ENCODE measurements around the gene GPC5.

GPC5 gene

GRCh38 chr13:91620670-91621141, 222.3 kb downstream of the GPC5 start:
- Histone ChIP-seq H3K79me2 (ENCODE audit: control insufficient read depth, insufficient read depth, low read length, unreplicated experiment) (no peaks in the 10 kb centered on the region), H3K4me1 (ENCODE audit: control insufficient read depth, insufficient read depth, low read length, unreplicated experiment) (no peaks in the 10 kb centered on the region), H3K27me3 (ENCODE audit: insufficient read depth, low read length) (no peaks in the 10 kb centered on the region)

GRCh38 chr13:91621161-91621560, 222.7 kb downstream of the GPC5 start:
- Histone ChIP-seq H3K4me1 (ENCODE audit: control insufficient read depth, insufficient read depth, low read length, unreplicated experiment) (no peaks in the 10 kb centered on the region), H3K36me3 (ENCODE audit: insufficient read depth, low read length) (no peaks in the 10 kb centered on the region), H3K27me3 (ENCODE audit: insufficient read depth, low read length) (no peaks in the 10 kb centered on the region), H3K4me3 (ENCODE audit: low read depth, low read length) (no peak overlapping the region), H3K79me2 (ENCODE audit: control insufficient read depth, insufficient read depth, low read length, unreplicated experiment) (no peaks in the 10 kb centered on the region), H3K27ac (ENCODE audit: low read depth, low read length) (no peak overlapping the region), H2AFZ (ENCODE audit: low read length, unreplicated experiment) (no peak overlapping the region)

More at GRCh38 chr13:91620670-91621141, 222.3 kb downstream of the GPC5 start:
- Histone ChIP-seq H3K27ac (ENCODE audit: low read depth, low read length) (no peak overlapping the region), H2AFZ (ENCODE audit: low read length, unreplicated experiment) (no peak overlapping the region), H3K36me3 (ENCODE audit: insufficient read depth, low read length) (no peaks in the 10 kb centered on the region), H3K4me3 (ENCODE audit: low read depth, low read length) (no peak overlapping the region)

- H3K36me3 ChIP-seq (ENCODE audit: insufficient read depth, low read length) = no peaks in the 10 kb centered on the region
- H2AFZ ChIP-seq (ENCODE audit: low read length, unreplicated experiment) = no peak overlapping the region
- H3K27me3 ChIP-seq (ENCODE audit: insufficient read depth, low read length) = no peaks in the 10 kb centered on the region
- H3K4me1 ChIP-seq (ENCODE audit: control insufficient read depth, insufficient read depth, low read length, unreplicated experiment) = no peaks in the 10 kb centered on the region
- no peaks in the 10 kb centered on the region for H3K79me2 ChIP-seq (ENCODE audit: control insufficient read depth, insufficient read depth, low read length, unreplicated experiment)
- no peak overlapping the region for H3K27ac ChIP-seq (ENCODE audit: low read depth, low read length)
- no peak overlapping the region for H3K4me3 ChIP-seq (ENCODE audit: low read depth, low read length)
Measured at GRCh38 chr13:91621963-91622362, 223.5 kb downstream of the GPC5 start.

- Histone ChIP-seq H3K4me3 (ENCODE audit: low read depth, low read length) (no peak overlapping the region), H3K79me2 (ENCODE audit: control insufficient read depth, insufficient read depth, low read length, unreplicated experiment) (no peaks in the 10 kb centered on the region), H3K36me3 (ENCODE audit: insufficient read depth, low read length) (no peaks in the 10 kb centered on the region)
Measured at GRCh38 chr13:91622778-91623550, 224.5 kb downstream of the GPC5 start.

GRCh38 chr13:91627952-91628739, 229.7 kb downstream of the GPC5 start:
- Histone ChIP-seq H3K27me3 (ENCODE audit: insufficient read depth, low read length) (no peaks in the 10 kb centered on the region), H3K79me2 (ENCODE audit: control insufficient read depth, insufficient read depth, low read length, unreplicated experiment) (no peaks in the 10 kb centered on the region), H3K27ac (ENCODE audit: low read depth, low read length) (no peak overlapping the region), H3K4me3 (ENCODE audit: low read depth, low read length) (no peak overlapping the region), H3K36me3 (ENCODE audit: insufficient read depth, low read length) (no peaks in the 10 kb centered on the region), H3K4me1 (ENCODE audit: control insufficient read depth, insufficient read depth, low read length, unreplicated experiment) (no peaks in the 10 kb centered on the region), H2AFZ (ENCODE audit: low read length, unreplicated experiment) (no peak overlapping the region)

More at GRCh38 chr13:91622778-91623550, 224.5 kb downstream of the GPC5 start:
- H3K27me3 ChIP-seq (ENCODE audit: insufficient read depth, low read length) = no peaks in the 10 kb centered on the region
- H3K27ac ChIP-seq (ENCODE audit: low read depth, low read length) = no peak overlapping the region
- H3K4me1 ChIP-seq (ENCODE audit: control insufficient read depth, insufficient read depth, low read length, unreplicated experiment) = no peaks in the 10 kb centered on the region
- H2AFZ ChIP-seq (ENCODE audit: low read length, unreplicated experiment) = no peak overlapping the region

- H3K27ac ChIP-seq (ENCODE audit: low read depth, low read length) = no peak overlapping the region
- H3K36me3 ChIP-seq (ENCODE audit: insufficient read depth, low read length) = no peaks in the 10 kb centered on the region
- H3K4me1 ChIP-seq (ENCODE audit: control insufficient read depth, insufficient read depth, low read length, unreplicated experiment) = no peaks in the 10 kb centered on the region
- H2AFZ ChIP-seq (ENCODE audit: low read length, unreplicated experiment) = no peak overlapping the region
- no peaks in the 10 kb centered on the region for H3K79me2 ChIP-seq (ENCODE audit: control insufficient read depth, insufficient read depth, low read length, unreplicated experiment)
- H3K4me3 ChIP-seq (ENCODE audit: low read depth, low read length) = no peak overlapping the region
- H3K27me3 ChIP-seq (ENCODE audit: insufficient read depth, low read length) = no peaks in the 10 kb centered on the region
Measured at GRCh38 chr13:91630946-91631345, 232.5 kb downstream of the GPC5 start.

- Histone ChIP-seq H3K36me3 (ENCODE audit: insufficient read depth, low read length) (no peaks in the 10 kb centered on the region), H3K27me3 (ENCODE audit: insufficient read depth, low read length) (no peaks in the 10 kb centered on the region), H3K4me3 (ENCODE audit: low read depth, low read length) (no peak overlapping the region), H3K27ac (ENCODE audit: low read depth, low read length) (no peak overlapping the region), H3K79me2 (ENCODE audit: control insufficient read depth, insufficient read depth, low read length, unreplicated experiment) (no peaks in the 10 kb centered on the region), H2AFZ (ENCODE audit: low read length, unreplicated experiment) (no peak overlapping the region), H3K4me1 (ENCODE audit: control insufficient read depth, insufficient read depth, low read length, unreplicated experiment) (no peaks in the 10 kb centered on the region)
Measured at GRCh38 chr13:91632086-91632485, 233.7 kb downstream of the GPC5 start.

GRCh38 chr13:91639330-91639729, 240.9 kb downstream of the GPC5 start:
- H3K4me1 ChIP-seq (ENCODE audit: control insufficient read depth, insufficient read depth, low read length, unreplicated experiment) = no peaks in the 10 kb centered on the region
- H2AFZ ChIP-seq (ENCODE audit: low read length, unreplicated experiment) = no peak overlapping the region
- no peak overlapping the region for H3K4me3 ChIP-seq (ENCODE audit: low read depth, low read length)
- H3K36me3 ChIP-seq (ENCODE audit: insufficient read depth, low read length) = no peaks in the 10 kb centered on the region
- H3K79me2 ChIP-seq (ENCODE audit: control insufficient read depth, insufficient read depth, low read length, unreplicated experiment) = no peaks in the 10 kb centered on the region
- no peaks in the 10 kb centered on the region for H3K27me3 ChIP-seq (ENCODE audit: insufficient read depth, low read length)
- no peak overlapping the region for H3K27ac ChIP-seq (ENCODE audit: low read depth, low read length)

- no peaks in the 10 kb centered on the region for H3K4me1 ChIP-seq (ENCODE audit: control insufficient read depth, insufficient read depth, low read length, unreplicated experiment)
- no peak overlapping the region for H3K4me3 ChIP-seq (ENCODE audit: low read depth, low read length)
- no peaks in the 10 kb centered on the region for H3K79me2 ChIP-seq (ENCODE audit: control insufficient read depth, insufficient read depth, low read length, unreplicated experiment)
- no peaks in the 10 kb centered on the region for H3K27me3 ChIP-seq (ENCODE audit: insufficient read depth, low read length)
- no peaks in the 10 kb centered on the region for H3K36me3 ChIP-seq (ENCODE audit: insufficient read depth, low read length)
- H2AFZ ChIP-seq (ENCODE audit: low read length, unreplicated experiment) = no peak overlapping the region
- H3K27ac ChIP-seq (ENCODE audit: low read depth, low read length) = no peak overlapping the region
Measured at GRCh38 chr13:91643394-91643793, 245.0 kb downstream of the GPC5 start.

GRCh38 chr13:91644806-91645205, 246.4 kb downstream of the GPC5 start:
- Histone ChIP-seq H3K27me3 (ENCODE audit: insufficient read depth, low read length) (no peaks in the 10 kb centered on the region), H3K27ac (ENCODE audit: low read depth, low read length) (no peak overlapping the region), H2AFZ (ENCODE audit: low read length, unreplicated experiment) (no peak overlapping the region), H3K4me1 (ENCODE audit: control insufficient read depth, insufficient read depth, low read length, unreplicated experiment) (no peaks in the 10 kb centered on the region), H3K79me2 (ENCODE audit: control insufficient read depth, insufficient read depth, low read length, unreplicated experiment) (no peaks in the 10 kb centered on the region), H3K36me3 (ENCODE audit: insufficient read depth, low read length) (no peaks in the 10 kb centered on the region), H3K4me3 (ENCODE audit: low read depth, low read length) (no peak overlapping the region)

All from ACC112 (cell line).